Measurements from ENCODE around the gene TNFRSF8. TPM values are rescaled to one million over a fixed set of nuclear protein-coding genes. Genes with fewer than 3 reads are reported as not detected.

Gene TNFRSF8
- total RNA-seq, 2 experiments from 2014 or later: 1.3 to 1.4 TPM

- ChIA-PET CTCF (interaction anchor here (0.7 kb wide), 1 partner anchor 75 kb away, joined by 3 read pairs; no protein-coding TSS in a partner anchor), POLR2A (interaction anchor here (0.6 kb wide), 1 partner anchor 83 kb away, joined by 4 read pairs; no protein-coding TSS in a partner anchor)
Observed at GRCh38 chr1:12075195-12076114, 12.4 kb downstream of the TNFRSF8 start.

GRCh38 chr1:12076425-12077005 is 13.4 kb downstream of the TNFRSF8 start:
- ChIA-PET CTCF (interaction anchor here (1.8 kb wide), 1 partner anchor 48 kb away, joined by 4 read pairs; no protein-coding TSS in a partner anchor), POLR2A (no interaction called here)

GRCh38 chr1:12078575-12078937 is 15.5 kb downstream of the TNFRSF8 start:
- POLR2A ChIA-PET: interaction anchor here (1.5 kb wide), 1 partner anchor 27 kb away, joined by 5 read pairs; no protein-coding TSS in a partner anchor
- CTCF ChIA-PET: interaction anchor here (1.1 to 3.8 kb wide), 10 partner anchors 8 to 240 kb away, joined by 3 to 24 read pairs (median 4); partner anchors contain the start of gene TNFRSF8

DNA sequence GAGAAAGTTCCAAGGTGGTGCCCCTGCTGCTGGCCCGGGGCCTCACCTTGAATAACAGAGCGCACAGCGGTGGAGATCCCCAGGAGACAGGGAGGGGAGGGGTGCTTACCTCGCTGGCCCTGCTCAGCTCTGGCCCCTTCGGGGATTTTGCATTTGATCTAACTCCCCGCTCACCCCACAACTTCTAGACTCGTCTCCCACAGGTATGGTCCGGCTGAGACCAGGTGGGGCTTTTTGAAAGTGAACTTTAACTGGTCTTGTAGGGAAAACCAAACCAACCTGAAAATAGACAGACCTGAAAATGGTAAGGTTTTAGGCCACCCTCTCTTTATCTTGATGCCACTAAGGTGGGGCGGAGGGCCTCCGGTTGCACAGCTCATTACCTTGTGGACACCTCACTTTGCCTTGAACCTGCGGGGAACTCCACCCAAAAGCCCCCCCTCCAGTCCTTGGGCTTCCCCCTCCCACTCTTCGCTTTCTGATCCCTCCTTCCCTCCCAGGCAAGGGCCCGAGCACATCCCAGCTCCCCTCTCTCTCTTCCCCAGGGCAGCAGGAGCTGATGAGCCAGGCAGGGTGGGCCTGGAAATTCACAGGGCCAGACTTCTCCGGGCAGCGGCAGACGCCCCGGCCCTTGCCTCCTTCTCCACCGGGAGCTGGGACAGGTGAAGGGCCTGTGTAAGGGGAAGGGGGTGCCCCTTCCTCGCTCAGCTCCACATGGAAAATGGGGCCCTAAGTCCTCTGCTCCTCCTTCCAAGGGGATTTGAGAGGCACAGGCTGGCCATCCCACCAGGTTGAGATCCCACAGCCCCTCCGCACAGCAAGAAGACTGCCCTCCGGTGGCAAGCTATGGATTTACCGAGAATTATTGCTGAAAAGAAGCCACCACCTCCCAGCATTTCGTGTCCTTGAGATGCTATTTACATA is 16.1 kb downstream of the TNFRSF8 start:
- ChIA-PET CTCF (interaction anchor here (0.6 to 3.8 kb wide), 26 partner anchors 9 to 240 kb away, joined by 3 to 24 read pairs (median 4); partner anchors contain the start of genes MFN2 and TNFRSF8), POLR2A (interaction anchor here (0.9 to 1.5 kb wide), 2 partner anchors 10 to 28 kb away, joined by 3 to 5 read pairs; no protein-coding TSS in a partner anchor)

- CTCF ChIA-PET: interaction anchor here (0.6 to 3.8 kb wide), 21 partner anchors 10 to 566 kb away, joined by 3 to 24 read pairs (median 4); partner anchors contain the start of genes MFN2 and TNFRSF8
- POLR2A ChIA-PET: no interaction called here
Observed at GRCh38 chr1:12080156-12080555, 17.1 kb downstream of the TNFRSF8 start.

- CTCF ChIA-PET: interaction anchor here (0.6 to 3.8 kb wide), 8 partner anchors 13 to 566 kb away, joined by 3 to 24 read pairs (median 4); no protein-coding TSS in a partner anchor
- POLR2A ChIA-PET: no interaction called here
Observed at GRCh38 chr1:12080773-12081556, 17.9 kb downstream of the TNFRSF8 start.

DNA sequence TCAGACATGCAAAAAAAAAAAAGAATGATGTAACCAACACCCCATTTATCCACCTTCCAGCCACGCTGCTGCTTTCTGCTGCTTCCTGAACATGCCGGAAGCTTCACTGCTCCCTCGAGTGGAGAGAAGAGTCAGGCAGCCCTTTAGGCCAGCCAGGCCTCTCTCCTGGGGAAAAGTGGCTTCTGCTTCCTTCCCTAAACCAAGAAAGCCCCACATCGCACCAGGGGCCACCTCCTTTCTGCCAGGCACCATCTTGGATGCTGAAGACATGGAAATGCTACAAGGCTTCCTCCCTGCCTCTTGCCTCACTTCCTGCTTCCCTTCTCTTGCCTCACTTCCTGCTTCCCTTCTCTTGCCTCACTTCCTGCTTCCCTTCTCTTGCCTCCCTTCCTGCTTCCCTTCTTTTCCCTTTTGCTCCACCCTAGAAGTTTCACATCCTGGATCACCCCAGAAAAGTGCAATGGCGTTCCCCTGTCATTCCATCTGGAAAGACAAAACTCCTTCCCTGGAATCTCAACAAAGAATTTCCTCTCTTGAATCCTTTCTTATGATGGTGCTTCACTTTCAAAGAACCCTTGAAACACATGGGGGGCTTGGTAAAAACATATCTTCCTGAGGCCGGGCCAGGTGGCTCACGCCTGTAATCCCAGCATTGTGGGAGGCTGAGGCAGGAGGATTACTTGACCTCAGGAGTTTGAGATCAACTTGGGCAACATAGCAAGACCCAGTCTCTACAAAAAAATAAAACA is 18.7 kb downstream of the TNFRSF8 start:
- POLR2A ChIA-PET: no interaction called here

DNA sequence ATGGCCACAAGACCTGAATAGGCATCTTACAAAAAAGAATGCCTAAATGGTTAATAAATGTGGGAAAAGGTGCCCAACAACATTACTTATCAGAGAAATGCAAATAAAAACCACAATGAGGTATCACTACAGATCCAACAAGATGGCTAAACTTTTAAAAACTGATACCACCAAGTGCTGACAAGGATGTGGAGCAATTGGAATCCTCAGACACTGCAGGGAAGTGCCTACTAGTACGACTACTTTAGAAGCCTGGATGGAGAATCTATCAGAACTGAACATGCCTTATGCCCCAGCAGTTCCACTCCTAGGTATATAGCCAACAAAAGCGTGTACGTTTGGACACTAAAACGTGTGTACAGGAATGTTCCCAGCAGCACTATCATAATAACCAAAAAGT is 19.9 kb downstream of the TNFRSF8 start:
- ChIA-PET CTCF (no interaction called here), POLR2A (no interaction called here)

More for the DNA sequence above, 18.7 kb downstream of the TNFRSF8 start:
- CTCF ChIA-PET: no interaction called here

DNA sequence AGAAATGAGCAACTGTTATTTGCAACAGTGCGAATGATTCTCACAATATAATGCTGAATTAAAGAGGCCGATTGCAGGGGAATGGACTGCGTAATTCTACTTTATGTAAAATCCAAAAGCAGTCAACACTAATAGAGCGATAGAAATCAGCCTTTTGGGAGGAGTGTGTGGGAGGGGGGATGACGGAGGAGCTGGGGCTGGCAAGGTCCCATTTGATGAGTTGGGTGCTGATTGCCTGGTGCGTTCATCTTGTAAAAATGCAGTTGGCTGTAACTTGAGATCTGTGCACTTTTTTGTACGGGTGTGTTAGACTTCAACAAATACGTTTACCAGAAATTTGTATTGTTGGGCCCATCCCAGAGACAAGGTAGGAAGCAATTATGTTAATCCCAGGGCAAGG is 20.7 kb downstream of the TNFRSF8 start:
- POLR2A ChIA-PET: no interaction called here
- CTCF ChIA-PET: no interaction called here

DNA sequence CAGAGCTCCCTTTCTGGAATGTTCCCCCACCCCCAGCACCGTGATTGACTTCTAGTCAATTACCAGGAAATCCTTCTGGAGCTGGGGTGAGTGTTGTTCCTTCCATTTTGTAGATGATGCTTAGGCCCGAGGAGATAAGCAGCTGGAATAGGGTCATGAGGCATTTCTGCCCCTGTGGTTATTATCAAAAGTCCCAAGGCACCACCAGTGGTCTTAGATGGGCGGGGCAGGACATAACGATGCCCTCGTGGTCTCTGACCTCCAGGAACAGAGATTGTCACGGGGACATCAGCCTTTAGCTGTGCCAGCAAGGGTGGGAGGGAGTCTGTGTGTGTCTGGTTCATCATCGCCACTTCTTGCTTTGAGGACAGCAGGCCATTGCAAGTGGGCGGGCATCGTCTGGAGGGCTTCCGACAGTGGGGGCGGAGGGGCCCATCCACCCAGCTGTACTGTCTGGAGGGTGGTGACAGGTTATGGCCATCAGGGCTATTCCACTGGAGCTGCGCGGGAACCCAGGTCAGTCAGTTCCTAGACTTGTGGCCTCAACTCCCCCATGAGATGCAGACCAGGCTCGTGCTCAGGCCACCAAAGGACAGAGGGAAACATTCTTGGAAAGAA is 22.6 kb downstream of the TNFRSF8 start:
- ChIA-PET POLR2A (interaction anchor here (0.7 kb wide), 1 partner anchor 92 kb away, joined by 3 read pairs; no protein-coding TSS in a partner anchor), CTCF (no interaction called here)

DNA sequence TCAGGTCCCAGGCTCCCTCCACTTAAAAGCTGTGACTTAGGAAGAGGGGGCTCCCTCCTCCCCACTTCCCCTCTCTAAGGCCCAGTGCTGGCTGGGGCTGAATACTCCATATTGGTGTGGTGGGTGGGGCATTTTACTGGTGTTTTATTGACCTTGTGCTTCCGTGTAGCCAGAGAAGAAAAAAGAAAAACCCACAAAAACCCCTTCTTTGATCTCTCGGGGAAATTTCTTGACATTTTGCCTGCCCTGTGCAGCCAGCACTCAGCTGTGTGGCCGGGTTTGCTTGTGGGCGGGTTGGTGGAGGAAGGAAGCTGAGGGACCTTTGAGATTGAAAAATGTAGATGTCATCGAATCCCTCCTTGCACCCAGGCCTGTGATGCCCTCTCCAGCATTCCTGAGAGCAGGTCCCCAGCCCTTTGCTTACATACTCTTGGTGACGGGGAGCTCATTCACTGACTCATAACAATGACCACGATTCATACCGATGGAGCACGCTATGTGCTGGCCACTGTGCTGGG is 24.8 kb downstream of the TNFRSF8 start:
- CTCF ChIA-PET: interaction anchor here (0.6 to 2.2 kb wide), 6 partner anchors 9 to 69 kb away, joined by 3 to 8 read pairs (median 4); partner anchors contain the start of gene MIIP
- POLR2A ChIA-PET: interaction anchor here (0.6 to 0.9 kb wide), 3 partner anchors 10 to 528 kb away, joined by 3 read pairs; no protein-coding TSS in a partner anchor

DNA sequence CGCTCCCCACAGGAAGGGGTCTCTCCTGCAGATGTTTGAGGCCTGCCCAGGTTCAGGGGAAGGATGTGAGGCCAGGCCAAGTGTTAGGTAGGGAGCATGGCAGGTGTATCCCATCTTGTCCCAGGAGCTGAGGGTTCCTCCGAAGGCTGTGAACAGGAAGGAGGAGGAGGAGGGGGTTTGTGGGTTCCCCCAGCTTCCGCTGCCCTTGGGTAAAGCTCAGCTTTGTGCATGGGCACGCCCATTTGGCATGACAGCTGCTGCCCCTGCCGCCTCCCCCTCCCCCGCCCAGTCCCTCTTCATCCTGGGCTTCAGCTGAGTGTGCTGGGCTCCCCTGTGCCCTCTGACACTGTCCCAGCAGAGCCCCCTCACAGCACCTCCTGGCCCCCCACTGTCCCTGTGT is 25.5 kb downstream of the TNFRSF8 start:
- CTCF ChIA-PET: interaction anchor here (0.6 to 2.2 kb wide), 6 partner anchors 9 to 70 kb away, joined by 3 to 8 read pairs (median 4); partner anchors contain the start of gene MIIP

DNA sequence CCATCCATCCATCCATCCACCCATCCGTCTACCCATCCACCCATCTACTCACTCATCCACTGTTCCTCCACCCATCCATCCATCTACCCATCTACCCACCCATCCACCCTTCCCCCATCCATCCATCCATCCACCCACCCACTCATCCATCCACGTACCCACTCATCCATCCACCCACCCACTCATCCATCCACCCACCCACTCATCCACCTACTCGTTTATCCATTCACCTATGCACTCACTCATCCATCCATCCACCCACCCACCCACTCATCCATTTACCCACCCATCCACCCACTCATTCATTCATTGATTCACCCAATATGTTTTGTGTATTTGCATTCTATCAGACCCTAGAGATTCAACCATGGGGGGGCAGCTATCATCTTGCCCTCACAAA is 27.2 kb downstream of the TNFRSF8 start:
- CTCF ChIA-PET: interaction anchor here (1.0 kb wide), 1 partner anchor 11 kb away, joined by 3 read pairs; no protein-coding TSS in a partner anchor

More for the DNA sequence above, 25.5 kb downstream of the TNFRSF8 start:
- POLR2A ChIA-PET: interaction anchor here (0.6 to 0.9 kb wide), 4 partner anchors 9 to 26 kb away, joined by 3 read pairs; partner anchors contain the start of gene TNFRSF8

GRCh38 chr1:12091191-12091590 is 28.1 kb downstream of the TNFRSF8 start:
- CTCF ChIA-PET: interaction anchor here (1.0 kb wide), 1 partner anchor 12 kb away, joined by 3 read pairs; no protein-coding TSS in a partner anchor
- POLR2A ChIA-PET: no interaction called here

More for the DNA sequence above, 27.2 kb downstream of the TNFRSF8 start:
- POLR2A ChIA-PET: no interaction called here

- ChIA-PET POLR2A (no interaction called here), CTCF (interaction anchor here (0.6 to 0.7 kb wide), 2 partner anchors 8 to 13 kb away, joined by 3 to 5 read pairs; no protein-coding TSS in a partner anchor)
Observed at GRCh38 chr1:12094180-12094579, 31.1 kb downstream of the TNFRSF8 start.
